Left hindlimb (tissue), 1 donor: ENCODE measurements around the gene NUP133.
A peak's percentile ranks its signal among the peaks of the same experiment; 100 is the strongest.
"Not testable (repeated sequence)": the region's sequence is repeated elsewhere in the genome, so short reads cannot be mapped to it uniquely, and the experiment has no call there.

Experiments
- DNase-seq: peaks from one replicate; pipeline ENCODE4 v3.0.0-alpha.2; 2018

Gene NUP133

GRCh38 chr1:229507951-229508822, at the start of gene NUP133:
Gene NUP133 (minus strand): TSS chr1:229508341. CDS start chr1:229508249, 92 bp downstream.
- peak; percentile 98 for DNase-seq

- DNase-seq, result no peak
Observed at GRCh38 chr1:229557200-229557850, 49.2 kb upstream of the NUP133 start.

GRCh38 chr1:229554886-229555621, 46.9 kb upstream of the NUP133 start:
- no peak for DNase-seq

GRCh38 chr1:229553621-229554130, 45.5 kb upstream of the NUP133 start:
- no peak for DNase-seq

- no peak for DNase-seq
Observed at GRCh38 chr1:229552732-229553131, 44.6 kb upstream of the NUP133 start.

- DNase-seq, result no peak
Observed at GRCh38 chr1:229550812-229551567, 42.8 kb upstream of the NUP133 start.

GRCh38 chr1:229547542-229547941, 39.4 kb upstream of the NUP133 start:
- DNase-seq, result no peak

- no peak for DNase-seq
Observed at GRCh38 chr1:229544587-229544986, 36.4 kb upstream of the NUP133 start.

GRCh38 chr1:229539863-229540506, 31.8 kb upstream of the NUP133 start:
- DNase-seq, result no peak

GRCh38 chr1:229538945-229539344, 30.8 kb upstream of the NUP133 start:
- DNase-seq, result no peak

GRCh38 chr1:229537894-229538293, 29.8 kb upstream of the NUP133 start:
- no peak for DNase-seq

- no peak for DNase-seq
Observed at GRCh38 chr1:229536982-229537381, 28.8 kb upstream of the NUP133 start.

- no peak for DNase-seq
Observed at GRCh38 chr1:229535230-229535629, 27.1 kb upstream of the NUP133 start.

- no peak for DNase-seq
Observed at GRCh38 chr1:229531326-229531725, 23.2 kb upstream of the NUP133 start.

- DNase-seq, result no peak
Observed at GRCh38 chr1:229529639-229530038, 21.5 kb upstream of the NUP133 start.

- DNase-seq, result no peak
Observed at GRCh38 chr1:229526695-229527094, 18.6 kb upstream of the NUP133 start.

- DNase-seq, result no peak
Observed at GRCh38 chr1:229523052-229523451, 14.9 kb upstream of the NUP133 start.

GRCh38 chr1:229514578-229515275, 6.6 kb upstream of the NUP133 start:
- DNase-seq, result peak; percentile 70

- DNase-seq, result not testable (repeated sequence)
Observed at GRCh38 chr1:229511625-229512024, 3.5 kb upstream of the NUP133 start.

GRCh38 chr1:229511201-229511600, 3.1 kb upstream of the NUP133 start:
- DNase-seq, result not testable (repeated sequence)

- no peak for DNase-seq
Observed at GRCh38 chr1:229509576-229509975, 1.4 kb upstream of the NUP133 start.
